H1 (cell line): ENCODE results near the gene SLC25A12.
"Not testable (repeated sequence)": the region's sequence is repeated elsewhere in the genome, so short reads cannot be mapped to it uniquely, and the experiment has no call there.

Source experiments
- CHD2 ChIP-seq: IDR thresholded peaks from 2 replicates; pipeline ENCODE4 v1.6.1; 2012; ENCODE audit warnings: low read length, improper control_type of control experiment
- CREB1 ChIP-seq: IDR thresholded peaks from 2 replicates; pipeline ENCODE4 v1.6.1; 2012; ENCODE audit warnings: inconsistent platforms
- CTCF ChIP-seq, 3 experiments: IDR thresholded peaks; 1 replicate in 2 of 3; 2 replicates in 1 of 3; pipeline versions ENCODE4 v1.5.1 to v1.6.1; 2011; ENCODE audit warnings: low read length in 3 of 3, mild to moderate bottlenecking in 3 of 3, inconsistent platforms in 2 of 3, low read depth in 1 of 3, moderate library complexity in 1 of 3; ENCODE audit not compliant: insufficient read depth in 1 of 3; ENCODE audit errors: control extremely low read depth in 1 of 3
- EP300 ChIP-seq, 2 experiments: IDR thresholded peaks; 1 replicate in 1 of 2; 2 replicates in 1 of 2; pipeline ENCODE4 v1.6.1; 2011 to 2012; ENCODE audit warnings: low read depth in 2 of 2, low read length in 2 of 2, mild to moderate bottlenecking in 2 of 2, borderline replicate concordance in 1 of 2, inconsistent platforms in 1 of 2, moderate library complexity in 1 of 2
- FOSL1 ChIP-seq: IDR thresholded peaks from 2 replicates; pipeline ENCODE4 v1.6.1; 2011; ENCODE audit warnings: mild to moderate bottlenecking, low read depth, low read length, moderate library complexity; ENCODE audit not compliant: insufficient read depth
- GTF2F1 ChIP-seq: IDR thresholded peaks from 2 replicates; pipeline ENCODE4 v1.6.1; 2012; ENCODE audit warnings: low read depth, low read length, improper control_type of control experiment, borderline replicate concordance
- MAFK ChIP-seq: IDR thresholded peaks from 2 replicates; pipeline ENCODE4 v1.6.1; 2012; ENCODE audit warnings: low read depth, mild to moderate bottlenecking, improper control_type of control experiment, low read length
- MAX ChIP-seq: IDR thresholded peaks from 2 replicates; pipeline ENCODE4 v1.6.1; 2012; ENCODE audit warnings: inconsistent platforms
- POLR2A ChIP-seq, 2 experiments: IDR thresholded peaks; 1 replicate in 1 of 2; 2 replicates in 1 of 2; pipeline ENCODE4 v1.6.1; 2011; ENCODE audit warnings: low read depth in 2 of 2, low read length in 2 of 2, mild to moderate bottlenecking in 2 of 2; ENCODE audit errors: control extremely low read depth in 1 of 2
- POLR2AphosphoS5 ChIP-seq: IDR thresholded peaks from 2 replicates; pipeline ENCODE4 v1.6.1; 2011; ENCODE audit warnings: low read depth, low read length
- RAD21 ChIP-seq, 2 experiments: IDR thresholded peaks in 1 of 2; conservative IDR thresholded peaks in 1 of 2; 2 replicates each; pipeline ENCODE4 v1.6.1; 2011; ENCODE audit warnings: low read depth in 2 of 2, low read length in 2 of 2, improper control_type of control experiment in 1 of 2, inconsistent platforms in 1 of 2, mild to moderate bottlenecking in 1 of 2, moderate library complexity in 1 of 2

DNA sequence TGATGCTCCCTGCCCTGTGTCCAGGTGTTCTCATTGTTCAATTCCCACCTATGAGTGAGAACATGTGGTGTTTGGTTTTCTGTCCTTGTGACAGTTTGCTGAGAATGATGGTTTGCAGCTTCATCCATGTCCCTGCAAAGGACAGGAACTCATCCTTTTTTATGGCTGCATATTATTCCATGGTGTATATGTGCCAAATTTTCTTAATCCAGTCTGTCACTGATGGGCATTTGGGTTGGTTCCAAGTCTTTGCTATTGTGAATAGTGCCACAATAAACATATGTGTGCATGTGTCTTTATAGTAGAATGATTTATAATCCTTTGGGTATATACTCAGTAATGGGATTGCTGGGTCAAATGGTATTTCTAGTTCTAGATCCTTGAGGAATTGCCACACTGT is 85.2 kb downstream of the SLC25A12 start:
- TF ChIP-seq POLR2A (IDR thresholded peaks at IDR 0.05; ENCODE audit: control extremely low read depth in 1 of 2, low read depth in 2 of 2, low read length in 2 of 2); CTCF (IDR thresholded peaks at IDR 0.05; ENCODE audit: control extremely low read depth in 1 of 3, insufficient read depth in 1 of 3, low read depth in 1 of 3, low read length in 3 of 3); EP300 (IDR thresholded peaks at IDR 0.05; ENCODE audit: borderline replicate concordance in 1 of 2, low read depth in 2 of 2, low read length in 2 of 2); POLR2AphosphoS5; FOSL1; CREB1; MAFK; RAD21 (IDR thresholded peaks at IDR 0.05 in 1 of 2, conservative IDR thresholded peaks at IDR 0.05 in 1 of 2; ENCODE audit: low read depth in 2 of 2, low read length in 2 of 2); CHD2; GTF2F1; MAX: not testable (repeated sequence)
